Renal pelvis (tissue), 4 donors: ENCODE measurements around the gene FHIP2A. TPM values are rescaled to one million over a fixed set of nuclear protein-coding genes. Genes with fewer than 3 reads are reported as not detected.
"Not testable (repeated sequence)": the region's sequence is repeated elsewhere in the genome, so short reads cannot be mapped to it uniquely, and the experiment has no call there.

Source experiments
- DNase-seq: peaks from one replicate; pipeline ENCODE4 v3.0.0-alpha.2; 2013
- polyA plus RNA-seq, 3 donors: library from polyadenylated mRNA; unstranded; fragments of 120-200 nt; gene quantifications; one replicate each; pipeline ENCODE4 v1.2.1, GENCODE V29; 2013; ENCODE audit not compliant: insufficient read length in 3 of 3

Gene FHIP2A
- polyA plus RNA-seq, 3 donors: 29.7 to 32.5 (median 31.0) TPM

GRCh38 chr10:114854906-114855305, 33.3 kb downstream of the FHIP2A start:
- no peak for DNase-seq

GRCh38 chr10:114855776-114856543, 34.4 kb downstream of the FHIP2A start:
- DNase-seq: no peak

GRCh38 chr10:114856544-114857287, 35.1 kb downstream of the FHIP2A start:
- DNase-seq: no peak

GRCh38 chr10:114857288-114857565, 35.6 kb downstream of the FHIP2A start:
- not testable (repeated sequence) for DNase-seq

- DNase-seq: no peak
Observed at GRCh38 chr10:114857922-114858629, 36.5 kb downstream of the FHIP2A start.

GRCh38 chr10:114859222-114859621, 37.6 kb downstream of the FHIP2A start:
- no peak for DNase-seq

GRCh38 chr10:114862456-114862855, 40.9 kb downstream of the FHIP2A start:
- no peak for DNase-seq

GRCh38 chr10:114867365-114867764, 45.8 kb downstream of the FHIP2A start:
- no peak for DNase-seq

GRCh38 chr10:114868870-114869519, 47.4 kb downstream of the FHIP2A start:
- no peak for DNase-seq

GRCh38 chr10:114869520-114869892, 47.9 kb downstream of the FHIP2A start:
- no peak for DNase-seq

- no peak for DNase-seq
Observed at GRCh38 chr10:114870486-114870885, 48.9 kb downstream of the FHIP2A start.

GRCh38 chr10:114871379-114871778, 49.8 kb downstream of the FHIP2A start:
- DNase-seq: no peak

Other genes starting within 250 kb of the FHIP2A start
- 100 to 1,000 TPM in 2 of 3 donors, 10 to 100 TPM in 1; 82.3 to 116 (median 108) TPM for gene ABLIM1, start 163.5 kb upstream of the FHIP2A start, polyA plus RNA-seq
- gene TRUB1, start 116.4 kb downstream of the FHIP2A start, polyA plus RNA-seq: 10 to 100 TPM; 31.6 to 34.2 (median 33.8) TPM